ENCODE measurements around the gene CLNK.

Gene CLNK

GRCh38 chr4:10703156-10703555, 18.6 kb upstream of the CLNK start:
- FAIRE-seq (no peak), DNase-seq (ENCODE audit: insufficient read length, low spot score) (no peak)

GRCh38 chr4:10701702-10702460, 17.3 kb upstream of the CLNK start:
- DNase-seq (ENCODE audit: insufficient read length, low spot score): no peak
- FAIRE-seq: no peak
- no peak for TF ChIP-seq CTCF (IDR thresholded peaks at IDR 0.05; ENCODE audit: insufficient read depth, missing control alignments)

More at GRCh38 chr4:10703156-10703555, 18.6 kb upstream of the CLNK start:
- TF ChIP-seq CTCF (IDR thresholded peaks at IDR 0.05; ENCODE audit: insufficient read depth, missing control alignments): no peak

- no peak for TF ChIP-seq CTCF (IDR thresholded peaks at IDR 0.05; ENCODE audit: insufficient read depth, missing control alignments)
- no peak for DNase-seq (ENCODE audit: insufficient read length, low spot score)
These were observed 16.6 kb upstream of the CLNK start for GRCh38 chr4:10701161-10701560.

GRCh38 chr4:10698172-10698571, 13.6 kb upstream of the CLNK start:
- TF ChIP-seq CTCF (IDR thresholded peaks at IDR 0.05; ENCODE audit: insufficient read depth, missing control alignments): no peak
- DNase-seq (ENCODE audit: insufficient read length, low spot score): no peak
- no peak for FAIRE-seq

More at GRCh38 chr4:10701161-10701560, 16.6 kb upstream of the CLNK start:
- FAIRE-seq: no peak

- FAIRE-seq (no peak), DNase-seq (ENCODE audit: insufficient read length, low spot score) (no peak)
- no peak for TF ChIP-seq CTCF (IDR thresholded peaks at IDR 0.05; ENCODE audit: insufficient read depth, missing control alignments)
These were observed 12.5 kb upstream of the CLNK start for GRCh38 chr4:10697086-10697485.

GRCh38 chr4:10696253-10696652, 11.7 kb upstream of the CLNK start:
- no peak for TF ChIP-seq CTCF (IDR thresholded peaks at IDR 0.05; ENCODE audit: insufficient read depth, missing control alignments)

GRCh38 chr4:10694828-10695209, 10.3 kb upstream of the CLNK start:
- FAIRE-seq (no peak), DNase-seq (ENCODE audit: insufficient read length, low spot score) (no peak)
- TF ChIP-seq CTCF (IDR thresholded peaks at IDR 0.05; ENCODE audit: insufficient read depth, missing control alignments): no peak

More at GRCh38 chr4:10696253-10696652, 11.7 kb upstream of the CLNK start:
- FAIRE-seq (no peak), DNase-seq (ENCODE audit: insufficient read length, low spot score) (no peak)

Data from D721Med (cell line).